Upper lobe of left lung (tissue), 4 donors: Measurements from ENCODE around the gene CHRNA4.

Experiments used
- CTCF ChIP-seq, 6 experiments: fragments of 450-650 bp in 4 of 6; fragments of 200-600 bp in 2 of 6; sonication (generic) in 2 of 6; IDR thresholded peaks; one replicate each; pipeline ENCODE4 v1.5.1; 2016 to 2019; ENCODE audit warnings: antibody characterized with exemption in 6 of 6
- POLR2A ChIP-seq, 4 donors: fragments of 450-650 bp; IDR thresholded peaks; one replicate each; pipeline ENCODE4 v1.5.1; 2016 to 2017; ENCODE audit warnings: antibody characterized with exemption in 4 of 4, mild to moderate bottlenecking in 2 of 4
- POLR2AphosphoS5 ChIP-seq, 2 donors: sonication (generic); formaldehyde crosslinking; IDR thresholded peaks; one replicate each; pipeline ENCODE4 v1.5.1; 2017; ENCODE audit warnings: antibody characterized with exemption in 2 of 2

- TF ChIP-seq POLR2A (IDR thresholded peaks at IDR 0.05) = no peak
- TF ChIP-seq CTCF (IDR thresholded peaks at IDR 0.05) = no peak
- no peak for TF ChIP-seq POLR2AphosphoS5 (IDR thresholded peaks at IDR 0.05)
Measured at GRCh38 chr20:63362436-63363009, 1.4 kb upstream of the CHRNA4 start.
